Spleen (tissue), 7 donors: ENCODE results near the gene WNT6.

Experiments used
- CTCF ChIP-seq, 11 experiments: fragments of 200-600 bp in 7 of 11; fragments of 450-650 bp in 4 of 11; sonication (generic) in 4 of 11; IDR thresholded peaks in 8 of 11; conservative IDR thresholded peaks in 3 of 11; 1 replicate in 7 of 11; 2 replicates in 4 of 11; pipeline versions ENCODE4 v1.4.0 to v1.8.0; 2016 to 2021; ENCODE audit warnings: antibody characterized with exemption in 11 of 11, inconsistent platforms in 4 of 11, mild to moderate bottlenecking in 1 of 11
- POLR2A ChIP-seq, 3 donors: fragments of 450-650 bp; IDR thresholded peaks; one replicate each; pipeline ENCODE4 v1.5.1; 2017; ENCODE audit warnings: antibody characterized with exemption in 3 of 3, mild to moderate bottlenecking in 1 of 3
- POLR2AphosphoS5 ChIP-seq, 3 donors: sonication (generic); formaldehyde crosslinking; IDR thresholded peaks; one replicate each; pipeline ENCODE4 v1.5.1; 2017; ENCODE audit warnings: antibody characterized with exemption in 3 of 3
- donor health status: DM: no; HTN: no; CAD: no; lungs with moderate emphysema.
- donor health status: DM: no; HTN: no; CAD: no.
- donor health status: DM: no; HTN: no; CAD: no.

GRCh38 chr2:218875692-218876246 is 16.2 kb downstream of the WNT6 start:
- TF ChIP-seq CTCF (IDR thresholded peaks at IDR 0.05 in 8 of 11, conservative IDR thresholded peaks at IDR 0.05 in 3 of 11) (no peak), POLR2AphosphoS5 (IDR thresholded peaks at IDR 0.05) (no peak), POLR2A (IDR thresholded peaks at IDR 0.05) (no peak)
